ENCODE results near the gene OTX2. TPM values are rescaled to one million over a fixed set of nuclear protein-coding genes. Genes with fewer than 3 reads are reported as not detected.

OTX2 gene
- total RNA-seq, 1 donor = not detected

GRCh38 chr14:56759094-56759493 is 51.2 kb downstream of the OTX2 start:
- H2AFZ ChIP-seq (ENCODE audit: low read length) = no peak overlapping the region
- H3K4me3 ChIP-seq (ENCODE audit: insufficient read depth, low read length) = no peak overlapping the region
- no peaks in the 10 kb centered on the region for H3K4me1 ChIP-seq (ENCODE audit: insufficient read depth, low read length)
- H4K20me1 ChIP-seq (ENCODE audit: insufficient read depth, low read length) = no peaks in the 10 kb centered on the region
- no peaks in the 10 kb centered on the region for H3K36me3 ChIP-seq (ENCODE audit: insufficient read depth, low read length)
- H3K27me3 ChIP-seq (ENCODE audit: insufficient read depth, low read length) = no peaks in the 10 kb centered on the region
- DNase-seq (ENCODE audit: insufficient read length, low spot score, missing footprints) = no peak
- H3K4me2 ChIP-seq (ENCODE audit: insufficient read depth, low read length) = no peak overlapping the region
- no peaks in the 10 kb centered on the region for H3K9me3 ChIP-seq (ENCODE audit: low read depth, low read length)
- H3K27ac ChIP-seq (ENCODE audit: low read depth, low read length) = no peak overlapping the region
- H3K79me2 ChIP-seq (ENCODE audit: insufficient read depth, low read length) = no peaks in the 10 kb centered on the region
- TF ChIP-seq CTCF (IDR thresholded peaks at IDR 0.05; ENCODE audit: extremely low read depth, low read depth, low read length) = no peak

DNA sequence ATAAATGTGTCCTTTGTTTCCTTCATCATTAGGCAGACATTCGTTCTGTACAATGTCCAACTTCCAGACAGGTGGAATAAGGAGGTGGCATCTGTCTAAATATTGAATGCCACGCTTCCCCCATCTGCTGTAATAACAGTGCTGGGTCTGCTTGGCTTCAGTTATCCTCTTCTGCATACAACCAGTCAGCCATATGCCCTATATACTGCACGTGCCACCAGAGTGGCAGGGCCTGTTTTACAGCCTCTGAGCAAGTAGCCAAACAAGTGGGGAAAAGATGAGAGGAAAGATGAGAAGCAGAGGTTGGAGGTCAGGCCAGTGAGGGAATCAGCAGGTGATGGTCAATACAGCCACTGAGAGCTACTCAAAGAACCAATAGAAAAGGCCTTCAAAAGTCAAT is 55.4 kb downstream of the OTX2 start:
- Histone ChIP-seq H2AFZ (ENCODE audit: low read length) (no peak overlapping the region), H3K4me3 (ENCODE audit: insufficient read depth, low read length) (no peak overlapping the region), H3K4me1 (ENCODE audit: insufficient read depth, low read length) (no peaks in the 10 kb centered on the region), H3K79me2 (ENCODE audit: insufficient read depth, low read length) (no peaks in the 10 kb centered on the region), H3K4me2 (ENCODE audit: insufficient read depth, low read length) (no peak overlapping the region), H3K36me3 (ENCODE audit: insufficient read depth, low read length) (no peaks in the 10 kb centered on the region), H3K27ac (ENCODE audit: low read depth, low read length) (no peak overlapping the region), H3K9me3 (ENCODE audit: low read depth, low read length) (no peaks in the 10 kb centered on the region), H3K27me3 (ENCODE audit: insufficient read depth, low read length) (no peaks in the 10 kb centered on the region), H4K20me1 (ENCODE audit: insufficient read depth, low read length) (no peaks in the 10 kb centered on the region)
- no peak for TF ChIP-seq CTCF (IDR thresholded peaks at IDR 0.05; ENCODE audit: extremely low read depth, low read depth, low read length)
- DNase-seq (ENCODE audit: insufficient read length, low spot score, missing footprints) = no peak

DNA sequence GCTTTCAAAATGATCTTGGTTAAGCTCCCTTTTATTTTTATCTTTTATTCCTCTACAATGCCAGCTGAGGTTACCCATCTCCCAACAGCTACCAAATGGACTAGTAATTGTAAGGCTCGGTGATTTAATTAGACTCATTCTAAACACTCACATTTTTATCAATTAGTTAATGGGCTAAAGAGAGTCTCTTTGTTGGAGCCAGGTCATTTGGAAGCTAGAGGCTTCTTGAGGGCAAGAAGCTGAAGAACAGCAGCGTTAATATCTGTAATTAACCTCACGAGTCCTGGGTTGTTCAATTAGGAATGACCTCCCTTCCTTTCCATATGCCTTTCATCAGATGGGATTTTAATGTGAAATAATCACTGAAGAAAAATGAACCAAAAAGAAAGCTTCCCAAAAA is 56.9 kb downstream of the OTX2 start:
- DNase-seq (ENCODE audit: insufficient read length, low spot score, missing footprints) = no peak
- no peak overlapping the region for H3K4me2 ChIP-seq (ENCODE audit: insufficient read depth, low read length)
- TF ChIP-seq CTCF (IDR thresholded peaks at IDR 0.05; ENCODE audit: extremely low read depth, low read depth, low read length) = no peak
- no peaks in the 10 kb centered on the region for H4K20me1 ChIP-seq (ENCODE audit: insufficient read depth, low read length)
- no peak overlapping the region for H3K4me3 ChIP-seq (ENCODE audit: insufficient read depth, low read length)
- H3K79me2 ChIP-seq (ENCODE audit: insufficient read depth, low read length) = no peaks in the 10 kb centered on the region
- H2AFZ ChIP-seq (ENCODE audit: low read length) = no peak overlapping the region
- no peaks in the 10 kb centered on the region for H3K36me3 ChIP-seq (ENCODE audit: insufficient read depth, low read length)
- no peaks in the 10 kb centered on the region for H3K4me1 ChIP-seq (ENCODE audit: insufficient read depth, low read length)
- no peaks in the 10 kb centered on the region for H3K27me3 ChIP-seq (ENCODE audit: insufficient read depth, low read length)
- H3K27ac ChIP-seq (ENCODE audit: low read depth, low read length) = no peak overlapping the region
- H3K9me3 ChIP-seq (ENCODE audit: low read depth, low read length) = no peaks in the 10 kb centered on the region

DNA sequence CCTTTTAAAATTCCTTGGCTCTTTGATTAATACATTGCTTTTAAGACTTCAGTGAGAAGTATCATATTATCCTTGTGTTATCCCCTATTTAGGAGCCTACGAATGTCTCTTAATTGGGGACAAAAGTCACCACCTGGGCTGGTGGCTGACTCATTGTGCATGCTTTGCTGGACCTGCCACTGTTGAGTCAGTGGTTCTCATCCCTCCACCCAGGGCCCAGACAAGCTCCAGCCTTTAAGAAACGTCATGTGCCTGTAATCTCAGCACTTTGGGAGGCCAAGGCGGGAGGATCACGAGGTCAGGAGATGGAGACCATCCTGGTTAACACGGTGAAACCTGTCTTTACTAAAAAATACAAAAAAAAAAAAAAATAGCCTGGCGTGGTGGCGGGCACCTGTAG is 57.9 kb downstream of the OTX2 start:
- Histone ChIP-seq H3K36me3 (ENCODE audit: insufficient read depth, low read length) (no peaks in the 10 kb centered on the region), H4K20me1 (ENCODE audit: insufficient read depth, low read length) (no peaks in the 10 kb centered on the region), H3K4me1 (ENCODE audit: insufficient read depth, low read length) (no peaks in the 10 kb centered on the region), H3K79me2 (ENCODE audit: insufficient read depth, low read length) (no peaks in the 10 kb centered on the region), H3K4me2 (ENCODE audit: insufficient read depth, low read length) (no peak overlapping the region), H2AFZ (ENCODE audit: low read length) (no peak overlapping the region), H3K4me3 (ENCODE audit: insufficient read depth, low read length) (no peak overlapping the region), H3K27me3 (ENCODE audit: insufficient read depth, low read length) (no peaks in the 10 kb centered on the region), H3K9me3 (ENCODE audit: low read depth, low read length) (no peaks in the 10 kb centered on the region), H3K27ac (ENCODE audit: low read depth, low read length) (no peak overlapping the region)
- no peak for TF ChIP-seq CTCF (IDR thresholded peaks at IDR 0.05; ENCODE audit: extremely low read depth, low read depth, low read length)
- no peak for DNase-seq (ENCODE audit: insufficient read length, low spot score, missing footprints)
